ENCODE measurements around the gene INF2.

INF2 gene

GRCh38 chr14:104684449-104684821 is 5.0 kb upstream of the INF2 start:
- Histone ChIP-seq H3K4me2 (ENCODE audit: low read depth, low read length) (no peak overlapping the region), H3K27ac (ENCODE audit: low read length) (no peak overlapping the region), H3K36me3 (replicated peaks; ENCODE audit: insufficient read depth, low read length) (no peaks in the 10 kb centered on the region), H4K20me1 (ENCODE audit: insufficient read depth, low read length) (no peaks in the 10 kb centered on the region), H3K4me3 (ENCODE audit: low read length) (no peak overlapping the region), H3K9me2 (replicated peaks; ENCODE audit: insufficient read depth, low read length) (no peaks in the 10 kb centered on the region), H3K9me3 (replicated peaks; ENCODE audit: insufficient read depth, low read length) (no peaks in the 10 kb centered on the region), H3K79me2 (ENCODE audit: low read length) (no peaks in the 10 kb centered on the region), H3K27me3 (replicated peaks; ENCODE audit: insufficient read depth, low read length) (no peaks in the 10 kb centered on the region; the same call in 1 of the 2 replicates), H3K9ac (ENCODE audit: low read length) (no peak overlapping the region), H2AFZ (ENCODE audit: low read length) (no peak overlapping the region), H3K4me1 (ENCODE audit: low read length) (no peaks in the 10 kb centered on the region), H3F3A (ENCODE audit: insufficient read depth, low read length) (no peaks in the 10 kb centered on the region)
- TF ChIP-seq EZH2 (optimal IDR thresholded peaks at IDR 0.05; ENCODE audit: low read depth, low read length) (no peak), EZH2phosphoT487 (IDR thresholded peaks at IDR 0.05; ENCODE audit: low read length) (no peak)
- TF ChIP-seq, protein P1, sequence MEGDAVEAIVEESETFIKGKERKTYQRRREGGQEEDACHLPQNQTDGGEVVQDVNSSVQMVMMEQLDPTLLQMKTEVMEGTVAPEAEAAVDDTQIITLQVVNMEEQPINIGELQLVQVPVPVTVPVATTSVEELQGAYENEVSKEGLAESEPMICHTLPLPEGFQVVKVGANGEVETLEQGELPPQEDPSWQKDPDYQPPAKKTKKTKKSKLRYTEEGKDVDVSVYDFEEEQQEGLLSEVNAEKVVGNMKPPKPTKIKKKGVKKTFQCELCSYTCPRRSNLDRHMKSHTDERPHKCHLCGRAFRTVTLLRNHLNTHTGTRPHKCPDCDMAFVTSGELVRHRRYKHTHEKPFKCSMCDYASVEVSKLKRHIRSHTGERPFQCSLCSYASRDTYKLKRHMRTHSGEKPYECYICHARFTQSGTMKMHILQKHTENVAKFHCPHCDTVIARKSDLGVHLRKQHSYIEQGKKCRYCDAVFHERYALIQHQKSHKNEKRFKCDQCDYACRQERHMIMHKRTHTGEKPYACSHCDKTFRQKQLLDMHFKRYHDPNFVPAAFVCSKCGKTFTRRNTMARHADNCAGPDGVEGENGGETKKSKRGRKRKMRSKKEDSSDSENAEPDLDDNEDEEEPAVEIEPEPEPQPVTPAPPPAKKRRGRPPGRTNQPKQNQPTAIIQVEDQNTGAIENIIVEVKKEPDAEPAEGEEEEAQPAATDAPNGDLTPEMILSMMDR (IDR thresholded peaks at IDR 0.05; ENCODE audit: low read length), result no peak
- no peak for DNase-seq

GRCh38 chr14:104685216-104685997 is 4.0 kb upstream of the INF2 start:
- H3K36me3 ChIP-seq (replicated peaks; ENCODE audit: insufficient read depth, low read length), result no peaks in the 10 kb centered on the region
- peaks cover 5% of the 10 kb centered on the region; the same call in 1 of the 2 replicates for H3K79me2 ChIP-seq (ENCODE audit: low read length)
- H3F3A ChIP-seq (ENCODE audit: insufficient read depth, low read length), result no peaks in the 10 kb centered on the region
- TF ChIP-seq EZH2phosphoT487 (IDR thresholded peaks at IDR 0.05; ENCODE audit: low read length) (no peak), EZH2 (optimal IDR thresholded peaks at IDR 0.05; ENCODE audit: low read depth, low read length) (no peak)
- TF ChIP-seq, protein P1 (IDR thresholded peaks at IDR 0.05; ENCODE audit: low read length), result no peak
- H3K9me2 ChIP-seq (replicated peaks; ENCODE audit: insufficient read depth, low read length), result no peaks in the 10 kb centered on the region
- H3K9ac ChIP-seq (ENCODE audit: low read length), result no peak overlapping the region
- H2AFZ ChIP-seq (ENCODE audit: low read length), result no peak overlapping the region
- no peaks in the 10 kb centered on the region for H3K9me3 ChIP-seq (replicated peaks; ENCODE audit: insufficient read depth, low read length)
- DNase-seq, result no peak
- no peaks in the 10 kb centered on the region; the same call in 1 of the 2 replicates for H3K27me3 ChIP-seq (replicated peaks; ENCODE audit: insufficient read depth, low read length)
- H3K4me2 ChIP-seq (ENCODE audit: low read depth, low read length), result no peak overlapping the region
- no peaks in the 10 kb centered on the region for H4K20me1 ChIP-seq (ENCODE audit: insufficient read depth, low read length)
- H3K4me1 ChIP-seq (ENCODE audit: low read length), result no peaks in the 10 kb centered on the region
- H3K27ac ChIP-seq (ENCODE audit: low read length), result no peak overlapping the region
- H3K4me3 ChIP-seq (ENCODE audit: low read length), result no peak overlapping the region

DNA sequence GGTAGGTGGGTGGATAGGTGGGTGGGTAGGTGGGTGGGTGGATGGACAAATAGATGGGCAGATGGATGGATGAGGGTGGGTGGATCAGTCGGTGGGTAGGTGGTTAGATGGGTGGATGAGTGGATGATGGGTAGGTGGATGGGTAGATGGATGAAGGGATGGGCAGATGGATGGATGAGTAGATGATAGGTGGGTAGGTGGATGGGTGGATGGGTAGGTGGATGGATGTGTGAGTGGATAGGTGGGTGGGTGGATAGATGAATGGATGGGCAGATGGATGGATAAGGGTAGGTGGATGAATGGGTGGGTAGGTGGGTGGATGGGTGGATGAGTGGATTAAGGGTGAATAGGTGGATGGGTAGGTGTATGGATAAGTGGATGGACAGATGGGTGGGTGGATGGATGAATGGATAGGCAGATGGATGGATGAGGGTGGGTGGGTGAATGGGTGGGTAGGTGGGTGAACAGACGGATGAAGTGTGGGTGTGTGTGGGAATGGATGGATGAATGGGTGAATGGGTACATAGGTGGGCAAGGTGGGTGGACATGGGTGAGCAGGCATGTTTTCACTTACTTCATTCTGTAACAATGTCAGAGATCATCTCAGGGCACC is 3.3 kb upstream of the INF2 start:
- TF ChIP-seq EZH2phosphoT487 (IDR thresholded peaks at IDR 0.05; ENCODE audit: low read length) (no peak), EZH2 (optimal IDR thresholded peaks at IDR 0.05; ENCODE audit: low read depth, low read length) (no peak)
- TF ChIP-seq, protein P1 (IDR thresholded peaks at IDR 0.05; ENCODE audit: low read length), result no peak
- Histone ChIP-seq H3K4me1 (ENCODE audit: low read length) (no peaks in the 10 kb centered on the region), H4K20me1 (ENCODE audit: insufficient read depth, low read length) (no peaks in the 10 kb centered on the region), H2AFZ (ENCODE audit: low read length) (no peak overlapping the region), H3K9ac (ENCODE audit: low read length) (no peak overlapping the region), H3K4me3 (ENCODE audit: low read length) (no peak overlapping the region), H3K79me2 (ENCODE audit: low read length) (peaks cover 11% of the 10 kb centered on the region), H3K27ac (ENCODE audit: low read length) (no peak overlapping the region), H3K4me2 (ENCODE audit: low read depth, low read length) (no peak overlapping the region), H3K9me2 (replicated peaks; ENCODE audit: insufficient read depth, low read length) (no peaks in the 10 kb centered on the region), H3K9me3 (replicated peaks; ENCODE audit: insufficient read depth, low read length) (no peaks in the 10 kb centered on the region), H3K36me3 (replicated peaks; ENCODE audit: insufficient read depth, low read length) (no peaks in the 10 kb centered on the region), H3K27me3 (replicated peaks; ENCODE audit: insufficient read depth, low read length) (no peaks in the 10 kb centered on the region; the same call in 1 of the 2 replicates), H3F3A (ENCODE audit: insufficient read depth, low read length) (no peaks in the 10 kb centered on the region)
- DNase-seq, result no peak

Data from MM.1S (cell line).